SHP77 treated with DMSO at 0.1 percent for 48 hours (cell line): Measurements from ENCODE around the gene SURF6.
A peak's percentile ranks its signal among the peaks of the same experiment; 100 is the strongest.

ENCODE experiments used
- DNase-seq: peaks from one replicate; lab custom pipeline; 2025; lab: John Stamatoyannopoulos, UW

SURF6 gene

GRCh38 chr9:133367778-133368177 is 31.8 kb upstream of the SURF6 start:
- no peak for DNase-seq

DNA sequence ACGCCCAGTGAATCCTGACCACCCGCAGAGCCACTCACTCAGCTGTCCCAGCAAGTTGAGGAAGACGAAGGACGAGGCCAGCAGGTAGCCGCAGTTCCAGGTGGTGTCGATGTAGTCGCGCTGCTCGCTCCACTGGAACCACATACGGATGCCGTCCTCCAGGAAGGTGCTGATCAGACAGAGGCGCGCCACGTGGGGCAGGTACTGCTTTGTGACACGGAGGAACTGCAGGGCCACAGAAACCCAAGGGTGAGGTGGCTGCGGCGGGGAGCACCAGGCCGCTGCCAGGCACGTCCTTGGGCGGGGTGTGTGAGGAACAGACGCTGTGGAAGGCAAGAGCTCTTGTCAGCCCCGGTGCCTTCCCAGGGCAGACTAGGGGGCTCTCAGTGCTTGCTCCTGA is 31.2 kb upstream of the SURF6 start:
- DNase-seq = no peak

DNA sequence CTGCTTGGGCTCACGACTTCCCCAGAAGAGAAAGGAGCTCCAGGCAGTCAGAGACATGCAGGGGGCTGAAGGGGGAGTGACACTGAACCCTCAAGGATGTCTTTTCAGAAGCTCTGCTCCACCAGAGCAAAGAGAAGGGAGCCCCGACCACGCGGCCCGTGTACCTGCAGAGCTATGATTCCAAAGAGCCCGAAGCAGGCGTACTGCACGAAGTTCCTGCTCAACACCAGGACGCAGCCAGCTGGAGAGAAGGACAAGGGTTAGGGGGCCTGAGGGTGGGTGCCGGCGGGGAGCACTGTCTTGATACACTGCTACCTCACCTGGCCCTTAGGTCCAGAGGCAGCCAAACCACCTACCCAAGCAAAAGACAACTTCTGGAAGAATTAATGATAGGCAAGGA is 30.4 kb upstream of the SURF6 start:
- DNase-seq = no peak

DNA sequence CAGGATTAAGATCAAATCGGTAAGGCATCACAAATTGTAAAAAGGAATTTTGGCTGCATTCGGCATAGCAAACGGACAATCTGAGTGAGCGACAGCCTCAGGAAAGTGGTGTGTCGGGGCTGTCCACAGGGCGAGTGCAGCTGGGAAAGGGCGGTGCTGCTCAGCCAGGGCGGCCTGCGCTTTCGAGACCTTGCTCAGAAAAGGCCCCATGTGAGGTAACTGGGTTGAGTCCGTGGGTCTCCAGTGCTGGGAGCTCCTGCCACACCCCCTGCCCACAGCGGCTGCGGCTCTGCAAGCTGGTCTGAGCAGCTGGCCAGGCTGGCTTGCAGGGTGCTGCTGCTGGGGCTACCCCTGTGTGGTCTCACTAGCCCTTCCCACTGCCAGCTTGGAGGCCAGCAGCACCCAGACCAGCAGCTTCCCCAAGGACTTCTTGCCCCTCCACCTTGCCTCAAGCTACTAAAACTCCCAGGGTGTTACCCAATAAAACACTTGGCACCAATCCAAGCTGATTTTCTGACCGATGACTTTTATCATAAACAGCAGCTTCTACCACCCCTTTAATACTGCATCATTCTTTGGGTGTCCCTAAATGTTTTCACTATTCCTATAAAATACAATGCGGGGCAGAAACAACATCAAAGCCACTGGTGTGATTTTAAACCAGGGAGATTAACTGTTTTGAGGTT is 26.5 kb upstream of the SURF6 start:
- DNase-seq = no peak

DNA sequence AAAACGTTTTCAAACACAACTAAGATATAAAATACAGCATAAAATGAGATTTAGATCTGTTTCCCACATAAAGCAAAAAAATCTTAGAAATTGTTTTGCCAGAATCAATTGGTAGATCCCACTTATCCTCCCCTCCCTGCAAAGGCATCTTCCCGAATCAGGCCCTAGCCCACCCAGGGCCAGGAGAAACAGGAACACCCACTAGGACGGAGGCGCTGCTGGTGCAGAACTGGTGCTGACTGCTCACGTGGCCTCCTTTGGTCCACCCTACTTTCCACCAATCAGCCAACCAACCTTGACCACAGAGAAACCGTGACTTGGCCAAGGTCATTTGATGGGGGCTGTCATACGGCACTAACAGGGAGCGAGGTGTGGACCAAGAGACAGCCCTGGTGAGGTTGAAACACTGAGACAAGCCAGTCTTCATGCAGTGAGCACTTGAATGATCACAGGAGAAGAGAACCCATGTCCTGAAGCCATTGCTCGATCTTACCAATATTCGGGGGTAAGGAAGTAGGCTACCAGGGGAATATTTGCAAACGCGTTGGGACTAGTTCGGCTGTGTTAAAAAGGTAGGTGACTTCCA is 25.6 kb upstream of the SURF6 start:
- DNase-seq = no peak

GRCh38 chr9:133360400-133361393 is 24.7 kb upstream of the SURF6 start:
- no peak for DNase-seq

GRCh38 chr9:133359399-133360175 is 23.6 kb upstream of the SURF6 start:
- no peak for DNase-seq

DNA sequence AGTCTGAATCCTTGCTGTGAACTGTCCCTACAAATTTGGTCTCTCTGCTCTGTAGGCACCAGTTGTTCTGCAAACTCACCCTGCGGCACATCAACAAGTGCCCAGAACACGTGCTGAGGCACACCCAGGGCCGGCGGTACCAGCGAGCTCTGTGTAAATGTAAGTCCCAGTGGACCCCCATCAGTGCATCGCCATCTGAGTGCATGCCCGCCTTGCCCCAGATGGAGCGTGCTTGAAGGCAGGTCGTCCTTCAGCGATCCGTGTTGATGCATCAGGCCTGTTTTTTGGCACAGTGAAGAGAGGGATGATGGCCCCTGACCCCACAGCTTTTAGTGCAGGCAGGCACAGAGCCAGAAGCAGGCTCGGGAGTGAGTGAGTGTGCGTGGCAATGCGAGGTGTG is 21.7 kb upstream of the SURF6 start:
- no peak for DNase-seq

DNA sequence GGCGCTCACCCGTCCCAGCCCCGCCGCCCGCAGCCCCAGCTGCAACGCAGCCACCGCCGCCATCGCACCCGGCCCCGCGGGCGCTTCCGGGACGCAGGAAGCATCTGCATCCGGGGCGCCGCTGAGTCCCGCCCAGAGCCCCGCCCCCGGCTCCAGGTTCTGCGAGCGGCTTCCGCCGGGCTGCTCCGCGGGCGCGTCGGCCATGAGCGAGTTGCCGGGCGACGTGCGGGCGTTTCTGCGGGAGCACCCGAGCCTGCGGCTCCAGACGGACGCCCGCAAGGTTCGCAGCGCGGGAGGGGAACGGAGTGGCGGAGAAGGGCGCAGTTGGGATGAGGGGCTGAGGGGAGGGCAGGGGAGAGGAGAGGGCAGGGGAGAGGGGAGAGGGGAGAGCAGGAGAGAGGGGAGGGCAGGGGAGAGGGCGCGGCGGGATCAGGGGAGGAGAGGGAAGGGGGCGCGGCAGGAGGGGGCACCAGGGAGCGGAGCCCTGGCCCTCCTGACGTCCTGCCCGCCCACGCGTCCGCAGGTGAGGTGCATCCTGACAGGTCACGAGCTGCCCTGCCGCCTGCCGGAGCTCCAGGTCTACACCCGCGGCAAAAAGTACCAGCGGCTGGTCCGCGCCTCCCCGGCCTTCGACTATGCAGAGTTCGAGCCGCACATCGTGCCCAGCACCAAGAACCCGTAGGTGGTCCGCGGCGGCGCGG is 20.6 kb upstream of the SURF6 start, which contains the start of the genes SURF1 and SURF2:
Gene SURF1, minus strand, starts transcription at position 97 of the 701 bp plus-strand sequence. Its CDS starts 34 bp downstream, at position 63.
Gene SURF2, plus strand, starts transcription at position 160 of the 701 bp plus-strand sequence. Its CDS starts 43 bp downstream, at position 203.
- peak; percentile 28 for DNase-seq

DNA sequence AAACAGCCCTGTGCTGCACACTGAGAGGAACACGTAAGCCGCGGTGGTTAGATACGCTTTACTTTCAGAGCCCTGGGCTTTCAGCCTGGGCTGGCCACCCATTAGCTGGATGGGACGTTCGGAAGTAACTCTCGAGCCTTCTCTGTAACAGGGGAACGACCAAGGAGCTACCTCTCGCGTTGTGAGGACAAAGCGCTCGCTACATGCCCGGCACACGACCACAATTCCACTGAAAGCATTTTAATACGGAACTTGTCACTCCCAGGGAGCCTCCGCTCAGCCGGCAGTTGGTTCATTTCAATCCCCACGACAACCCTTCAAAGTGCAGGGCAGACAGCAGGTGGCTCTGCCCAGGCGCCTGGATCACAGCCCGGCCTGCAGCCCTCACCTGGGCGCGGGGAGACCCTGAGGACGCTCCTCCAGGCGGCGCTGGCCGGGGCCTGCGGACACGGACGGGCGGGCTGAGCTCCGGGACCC is 19.9 kb upstream of the SURF6 start:
- no peak for DNase-seq

GRCh38 chr9:133354766-133355165 is 18.8 kb upstream of the SURF6 start:
- no peak for DNase-seq

GRCh38 chr9:133353548-133353947 is 17.6 kb upstream of the SURF6 start:
- DNase-seq = no peak

GRCh38 chr9:133352635-133353340 is 16.8 kb upstream of the SURF6 start:
- no peak for DNase-seq

- DNase-seq = no peak
Observed at GRCh38 chr9:133351908-133352634, 16.1 kb upstream of the SURF6 start.

GRCh38 chr9:133351526-133351907 is 15.5 kb upstream of the SURF6 start:
- no peak for DNase-seq

- no peak for DNase-seq
Observed at GRCh38 chr9:133349965-133350616, 14.1 kb upstream of the SURF6 start.

GRCh38 chr9:133348718-133349573 is 13.0 kb upstream of the SURF6 start:
- no peak for DNase-seq
